ENCODE results near the gene ATP9B. TPM values are rescaled to one million over a fixed set of nuclear protein-coding genes. Genes with fewer than 3 reads are reported as not detected.

Gene ATP9B
- total RNA-seq, 2 experiments from 2014 or later: 61.9 to 63.5 TPM

DNA sequence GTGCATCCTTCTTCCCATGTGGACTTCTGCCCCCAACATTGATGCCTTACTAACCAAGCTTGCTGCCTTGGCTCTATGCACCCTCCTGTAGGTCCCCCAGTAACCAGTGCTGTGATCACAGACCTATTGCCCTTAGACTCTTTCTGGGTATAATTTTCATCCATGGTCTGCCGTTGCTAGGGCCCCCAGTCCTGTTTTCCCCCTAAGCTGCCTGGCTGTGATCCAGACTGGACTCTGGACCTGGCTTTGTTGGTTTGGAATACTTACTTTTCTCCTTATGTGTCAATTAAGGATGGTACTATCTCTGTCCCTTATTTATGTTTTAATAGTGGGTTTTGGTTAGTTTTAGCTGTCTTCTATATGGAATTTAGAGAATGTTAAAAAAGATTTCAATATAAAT lies 26.0 kb downstream of the ATP9B start:
- H3K4me1 Mint-ChIP-seq (ENCODE audit: low read depth): peaks cover 51% of the 10 kb centered on the region
- H3K36me3 Mint-ChIP-seq (ENCODE audit: low read depth): peaks cover 66% of the 10 kb centered on the region
- peaks cover 0 to 6% of the 10 kb centered on the region in 2 experiments for H3K9me3 ChIP-seq (ENCODE audit: control insufficient read depth in 1 of 2, insufficient read depth in 1 of 2, low read length in 2 of 2)
- H3K27me3 ChIP-seq (ENCODE audit: control insufficient read depth in 1 of 2, insufficient read depth in 2 of 2, low read length in 2 of 2): no peaks in the 10 kb centered on the region
- no peak overlapping the region for H3K4me3 Mint-ChIP-seq
- peaks cover 9% of the 10 kb centered on the region for H3K4me1 ChIP-seq (ENCODE audit: insufficient read depth, low read length)
- no peaks in the 10 kb centered on the region for H3K27me3 Mint-ChIP-seq
- CTCF ChIA-PET: no interaction called here
- POLR2A ChIA-PET: no interaction called here
- no peak overlapping the region for H3K27ac ChIP-seq (ENCODE audit: low read depth in 1 of 2, low read length in 2 of 2)
- no peaks in the 10 kb centered on the region for H3K9me3 Mint-ChIP-seq
- TF ChIP-seq CTCF (IDR thresholded peaks at IDR 0.05): no peak
- H3K27ac Mint-ChIP-seq: no peak overlapping the region
- ATAC-seq (ENCODE audit: poor library complexity) (no peak), DNase-seq (no peak)
- no peak overlapping the region for H3K4me3 ChIP-seq (ENCODE audit: low read length)
- intact Hi-C loops (cut with DNase I, micrococcal nuclease): no loop called here
- H3K36me3 ChIP-seq (ENCODE audit: insufficient read depth, low read length): peaks cover 16% of the 10 kb centered on the region

GRCh38 chr18:79100944-79101343 lies 31.8 kb downstream of the ATP9B start:
- H3K9me3 ChIP-seq (ENCODE audit: control insufficient read depth in 1 of 2, insufficient read depth in 1 of 2, low read length in 2 of 2): peaks cover 0 to 6% of the 10 kb centered on the region in 2 experiments
- no peaks in the 10 kb centered on the region for H3K4me1 ChIP-seq (ENCODE audit: insufficient read depth, low read length)
- peaks cover 3% of the 10 kb centered on the region for H3K9me3 Mint-ChIP-seq
- no peak for DNase-seq
- H3K27ac ChIP-seq (ENCODE audit: low read depth in 1 of 2, low read length in 2 of 2): no peak overlapping the region
- no peak overlapping the region for H3K4me3 Mint-ChIP-seq
- H3K4me3 ChIP-seq (ENCODE audit: low read length): no peak overlapping the region
- no peaks in the 10 kb centered on the region for H3K27me3 ChIP-seq (ENCODE audit: control insufficient read depth in 1 of 2, insufficient read depth in 2 of 2, low read length in 2 of 2)
- no peaks in the 10 kb centered on the region for H3K27me3 Mint-ChIP-seq
- no peak for ATAC-seq (ENCODE audit: poor library complexity)
- intact Hi-C loops (cut with DNase I, micrococcal nuclease): no loop called here
- ChIA-PET POLR2A (no interaction called here), CTCF (interaction anchor here (1.2 kb wide), 1 partner anchor 10 kb away, joined by 3 read pairs; no protein-coding TSS in a partner anchor)
- no peak for TF ChIP-seq CTCF (IDR thresholded peaks at IDR 0.05)
- H3K36me3 ChIP-seq (ENCODE audit: insufficient read depth, low read length): peaks cover 29% of the 10 kb centered on the region
- peaks cover 52% of the 10 kb centered on the region for H3K4me1 Mint-ChIP-seq (ENCODE audit: low read depth)
- H3K36me3 Mint-ChIP-seq (ENCODE audit: low read depth): peaks cover 77% of the 10 kb centered on the region
- H3K27ac Mint-ChIP-seq: no peak overlapping the region

GRCh38 chr18:79102886-79103285 lies 33.7 kb downstream of the ATP9B start:
- Histone ChIP-seq H3K36me3 (ENCODE audit: insufficient read depth, low read length) (peaks cover 29% of the 10 kb centered on the region), H3K27ac (ENCODE audit: low read depth in 1 of 2, low read length in 2 of 2) (no peak overlapping the region), H3K27me3 (ENCODE audit: control insufficient read depth in 1 of 2, insufficient read depth in 2 of 2, low read length in 2 of 2) (no peaks in the 10 kb centered on the region), H3K4me1 (ENCODE audit: insufficient read depth, low read length) (no peaks in the 10 kb centered on the region), H3K4me3 (ENCODE audit: low read length) (no peak overlapping the region), H3K9me3 (ENCODE audit: control insufficient read depth in 1 of 2, insufficient read depth in 1 of 2, low read length in 2 of 2) (peaks cover 0 to 6% of the 10 kb centered on the region in 2 experiments)
- Mint-ChIP-seq H3K4me1 (ENCODE audit: low read depth) (peaks cover 61% of the 10 kb centered on the region), H3K9me3 (peaks cover 3% of the 10 kb centered on the region), H3K27me3 (no peaks in the 10 kb centered on the region), H3K4me3 (no peak overlapping the region), H3K27ac (no peak overlapping the region), H3K36me3 (ENCODE audit: low read depth) (peaks cover 66% of the 10 kb centered on the region)
- ATAC-seq (ENCODE audit: poor library complexity) (no peak), DNase-seq (no peak)
- intact Hi-C loops (cut with DNase I, micrococcal nuclease): no loop called here
- ChIA-PET CTCF (no interaction called here), POLR2A (no interaction called here)
- TF ChIP-seq CTCF (IDR thresholded peaks at IDR 0.05): no peak

Measured in CD4-positive, alpha-beta T cell (primary cell).